ENCODE measurements around the gene SNAPC3.
A peak's percentile ranks its signal among the peaks of the same experiment; 100 is the strongest.

- TF ChIP-seq, protein P1, sequence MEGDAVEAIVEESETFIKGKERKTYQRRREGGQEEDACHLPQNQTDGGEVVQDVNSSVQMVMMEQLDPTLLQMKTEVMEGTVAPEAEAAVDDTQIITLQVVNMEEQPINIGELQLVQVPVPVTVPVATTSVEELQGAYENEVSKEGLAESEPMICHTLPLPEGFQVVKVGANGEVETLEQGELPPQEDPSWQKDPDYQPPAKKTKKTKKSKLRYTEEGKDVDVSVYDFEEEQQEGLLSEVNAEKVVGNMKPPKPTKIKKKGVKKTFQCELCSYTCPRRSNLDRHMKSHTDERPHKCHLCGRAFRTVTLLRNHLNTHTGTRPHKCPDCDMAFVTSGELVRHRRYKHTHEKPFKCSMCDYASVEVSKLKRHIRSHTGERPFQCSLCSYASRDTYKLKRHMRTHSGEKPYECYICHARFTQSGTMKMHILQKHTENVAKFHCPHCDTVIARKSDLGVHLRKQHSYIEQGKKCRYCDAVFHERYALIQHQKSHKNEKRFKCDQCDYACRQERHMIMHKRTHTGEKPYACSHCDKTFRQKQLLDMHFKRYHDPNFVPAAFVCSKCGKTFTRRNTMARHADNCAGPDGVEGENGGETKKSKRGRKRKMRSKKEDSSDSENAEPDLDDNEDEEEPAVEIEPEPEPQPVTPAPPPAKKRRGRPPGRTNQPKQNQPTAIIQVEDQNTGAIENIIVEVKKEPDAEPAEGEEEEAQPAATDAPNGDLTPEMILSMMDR (IDR thresholded peaks at IDR 0.05 in 8 of 11, conservative IDR thresholded peaks at IDR 0.05 in 3 of 11): peak in 7 of 11 experiments; percentile 20 to 43 (median 33)
- TF ChIP-seq POLR2AphosphoS5 (IDR thresholded peaks at IDR 0.05): no peak
- no peak for TF ChIP-seq POLR2A (IDR thresholded peaks at IDR 0.05)
Measured at GRCh38 chr9:15416880-15417279, 5.8 kb upstream of the SNAPC3 start.
